ENCODE results near the gene ACOT7.

- TF ChIP-seq, protein P1, sequence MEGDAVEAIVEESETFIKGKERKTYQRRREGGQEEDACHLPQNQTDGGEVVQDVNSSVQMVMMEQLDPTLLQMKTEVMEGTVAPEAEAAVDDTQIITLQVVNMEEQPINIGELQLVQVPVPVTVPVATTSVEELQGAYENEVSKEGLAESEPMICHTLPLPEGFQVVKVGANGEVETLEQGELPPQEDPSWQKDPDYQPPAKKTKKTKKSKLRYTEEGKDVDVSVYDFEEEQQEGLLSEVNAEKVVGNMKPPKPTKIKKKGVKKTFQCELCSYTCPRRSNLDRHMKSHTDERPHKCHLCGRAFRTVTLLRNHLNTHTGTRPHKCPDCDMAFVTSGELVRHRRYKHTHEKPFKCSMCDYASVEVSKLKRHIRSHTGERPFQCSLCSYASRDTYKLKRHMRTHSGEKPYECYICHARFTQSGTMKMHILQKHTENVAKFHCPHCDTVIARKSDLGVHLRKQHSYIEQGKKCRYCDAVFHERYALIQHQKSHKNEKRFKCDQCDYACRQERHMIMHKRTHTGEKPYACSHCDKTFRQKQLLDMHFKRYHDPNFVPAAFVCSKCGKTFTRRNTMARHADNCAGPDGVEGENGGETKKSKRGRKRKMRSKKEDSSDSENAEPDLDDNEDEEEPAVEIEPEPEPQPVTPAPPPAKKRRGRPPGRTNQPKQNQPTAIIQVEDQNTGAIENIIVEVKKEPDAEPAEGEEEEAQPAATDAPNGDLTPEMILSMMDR (IDR thresholded peaks at IDR 0.05): peak; percentile 3 to 48 (median 28)
- no peak for TF ChIP-seq POLR2A (IDR thresholded peaks at IDR 0.05)
These were observed 46.9 kb upstream of the ACOT7 start for GRCh38 chr1:6440198-6441126.
